ENCODE data around the gene PICALM.

PICALM gene

DNA sequence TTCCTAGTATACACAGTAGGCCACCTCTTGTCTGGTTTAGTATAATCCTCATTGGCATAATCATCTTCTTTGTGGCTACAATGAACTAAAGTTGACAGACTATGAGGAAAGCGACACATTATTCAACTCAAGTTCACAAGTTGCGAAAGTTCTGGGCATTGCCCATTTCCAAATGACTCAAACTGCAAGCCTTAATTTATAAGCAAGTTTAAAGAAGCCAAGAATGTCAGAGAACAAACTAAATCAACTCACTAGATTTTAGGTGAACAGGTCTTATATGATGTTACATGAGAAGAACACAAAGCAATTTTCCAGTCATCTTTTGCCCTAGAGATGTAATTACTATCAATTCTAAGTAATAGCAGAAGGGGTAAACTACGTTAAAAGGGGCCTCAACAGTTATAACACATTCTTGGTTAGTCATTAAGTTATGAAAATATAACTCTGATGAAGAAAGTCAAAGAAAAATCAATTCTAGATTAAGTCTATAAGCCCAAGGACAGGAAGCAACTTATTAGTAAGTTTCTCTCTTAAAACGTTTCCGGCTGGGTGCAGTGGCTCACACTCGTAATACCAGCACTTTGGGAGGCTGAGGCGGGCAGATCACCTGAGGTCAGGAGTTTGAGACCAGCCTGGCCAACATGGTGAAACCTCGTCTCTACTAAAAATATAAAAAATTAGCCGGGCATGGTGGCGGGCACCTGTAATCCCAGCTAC, 21.5 kb downstream of the PICALM start:
- DNase-seq (ENCODE audit: low read depth in 1 of 2, low spot score in 1 of 2): no peak

DNA sequence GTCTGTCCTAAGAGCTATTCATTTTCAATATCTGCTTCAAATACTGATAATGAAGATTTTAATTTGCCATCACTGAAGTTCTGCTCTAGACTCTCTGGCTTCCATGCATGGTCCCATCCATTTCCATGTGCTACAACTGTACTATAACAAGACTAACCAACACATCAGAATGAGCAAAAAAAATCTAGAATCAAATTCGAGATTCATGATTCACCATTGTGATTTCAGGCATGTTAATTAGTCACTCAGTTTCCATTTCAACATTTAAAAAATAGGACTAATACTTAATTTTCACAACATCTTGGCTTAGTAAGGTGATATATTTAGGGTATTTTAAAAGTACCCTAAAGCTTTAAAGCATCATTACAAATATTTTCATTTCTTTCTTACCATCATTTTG, 22.8 kb downstream of the PICALM start:
- DNase-seq (ENCODE audit: low read depth in 1 of 2, low spot score in 1 of 2): no peak

- no peak for DNase-seq (ENCODE audit: low read depth in 1 of 2, low spot score in 1 of 2)
Measured at GRCh38 chr11:86043765-86044503, 24.9 kb downstream of the PICALM start.

DNA sequence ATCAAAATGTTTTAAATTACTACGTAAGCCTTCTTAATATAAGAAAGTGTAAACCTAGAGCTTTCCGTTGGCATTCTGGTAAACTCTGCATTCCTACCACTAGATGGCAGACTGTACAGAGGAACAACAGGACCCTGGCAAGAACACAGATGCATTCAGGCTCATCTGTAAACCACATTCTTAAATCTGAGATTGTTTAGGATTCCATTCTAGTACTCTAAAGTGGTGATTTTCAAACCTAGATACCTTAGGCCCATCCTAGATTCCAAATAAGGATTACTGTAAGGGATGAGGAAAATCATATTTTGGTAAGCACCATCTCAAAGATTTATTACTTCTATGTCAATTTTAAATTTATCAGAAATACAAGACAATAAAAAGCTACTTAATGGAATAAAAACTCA, 26.9 kb downstream of the PICALM start:
- DNase-seq (ENCODE audit: low read depth in 1 of 2, low spot score in 1 of 2): peak in 1 of 2 donors; percentile 15

DNA sequence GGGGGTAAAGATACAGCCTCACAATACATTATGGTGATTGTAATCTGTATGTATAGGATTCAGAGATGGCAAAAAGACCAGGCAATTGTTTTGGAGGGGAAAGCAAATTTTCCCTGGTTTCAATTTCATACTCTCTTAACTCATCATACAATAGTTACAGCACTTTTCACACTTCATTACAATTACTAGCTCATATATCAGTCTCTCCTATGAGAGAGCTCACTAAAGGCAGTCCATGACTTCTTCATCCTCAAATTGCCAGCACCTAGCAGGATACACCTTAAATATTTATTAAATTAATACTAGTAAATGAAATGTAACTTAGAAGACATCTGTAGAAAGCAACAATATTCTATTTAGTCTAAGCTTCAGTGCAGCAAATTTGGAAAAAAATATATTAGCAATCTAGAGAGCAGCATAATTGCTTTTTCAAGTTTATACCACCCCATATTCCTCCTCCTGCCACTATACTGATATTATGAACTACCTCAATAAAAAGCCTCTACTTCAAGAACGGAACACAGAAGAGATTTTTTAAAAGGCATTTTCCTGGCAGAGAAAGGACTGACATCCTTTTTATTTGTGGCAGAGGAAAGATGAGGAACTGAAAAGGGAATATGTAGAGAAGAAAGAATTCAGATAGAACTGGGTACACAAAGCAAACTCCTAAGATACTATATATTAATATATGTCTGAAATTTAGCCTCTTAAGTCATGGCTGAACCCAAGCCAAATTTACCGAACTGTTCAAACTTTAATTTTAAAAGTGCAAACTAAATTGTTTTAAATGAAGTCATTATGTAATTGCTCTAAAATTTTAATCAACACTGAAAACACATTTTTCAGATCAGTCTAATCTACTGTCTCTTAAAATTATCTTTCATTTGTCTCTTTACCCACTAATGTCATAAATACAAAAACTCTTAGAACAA, 27.7 kb downstream of the PICALM start:
- DNase-seq (ENCODE audit: low read depth in 1 of 2, low spot score in 1 of 2): no peak

- no peak for DNase-seq (ENCODE audit: low read depth in 1 of 2, low spot score in 1 of 2)
Measured at GRCh38 chr11:86039094-86039493, 29.8 kb downstream of the PICALM start.

DNA sequence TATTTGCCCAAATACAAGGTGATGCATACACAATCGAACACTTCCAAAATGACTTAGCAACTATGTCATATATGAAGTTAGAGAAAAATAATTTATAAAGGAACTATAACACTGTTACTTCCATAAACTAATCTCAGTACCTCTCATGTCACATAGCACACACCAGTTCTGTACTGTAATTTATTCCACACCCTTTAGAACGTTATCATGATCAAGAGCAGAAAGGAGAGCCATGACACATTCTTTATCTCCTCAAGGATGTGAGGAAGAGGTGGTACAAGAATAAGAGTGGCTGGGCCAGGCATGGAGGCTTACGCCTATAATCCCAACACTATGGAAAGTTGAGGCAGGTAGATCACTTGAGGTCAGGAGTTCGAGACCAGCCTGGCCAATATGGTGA, 31.1 kb downstream of the PICALM start:
- DNase-seq (ENCODE audit: low read depth in 1 of 2, low spot score in 1 of 2): no peak

DNA sequence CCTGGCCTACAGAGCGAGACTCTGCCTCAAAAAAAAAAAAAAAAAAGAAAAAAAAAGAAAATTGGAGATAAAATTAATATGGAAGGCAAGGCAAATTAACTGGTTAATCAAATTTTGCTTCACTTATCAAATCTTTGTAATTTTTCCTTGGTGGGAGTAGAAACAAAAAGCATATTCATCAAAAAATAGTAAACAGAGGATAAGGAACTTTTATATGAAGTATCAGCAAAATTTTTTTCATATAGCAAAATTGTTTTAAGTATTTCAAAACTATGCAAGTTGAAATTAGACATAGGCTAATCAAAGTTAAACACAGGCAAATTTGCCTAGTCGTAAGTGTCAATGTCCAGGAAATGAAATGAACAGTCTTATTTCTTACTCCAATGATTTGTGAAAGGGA, 33.0 kb downstream of the PICALM start:
- DNase-seq (ENCODE audit: low read depth in 1 of 2, low spot score in 1 of 2): no peak

- no peak for DNase-seq (ENCODE audit: low read depth in 1 of 2, low spot score in 1 of 2)
Measured at GRCh38 chr11:86035164-86035563, 33.7 kb downstream of the PICALM start.

DNA sequence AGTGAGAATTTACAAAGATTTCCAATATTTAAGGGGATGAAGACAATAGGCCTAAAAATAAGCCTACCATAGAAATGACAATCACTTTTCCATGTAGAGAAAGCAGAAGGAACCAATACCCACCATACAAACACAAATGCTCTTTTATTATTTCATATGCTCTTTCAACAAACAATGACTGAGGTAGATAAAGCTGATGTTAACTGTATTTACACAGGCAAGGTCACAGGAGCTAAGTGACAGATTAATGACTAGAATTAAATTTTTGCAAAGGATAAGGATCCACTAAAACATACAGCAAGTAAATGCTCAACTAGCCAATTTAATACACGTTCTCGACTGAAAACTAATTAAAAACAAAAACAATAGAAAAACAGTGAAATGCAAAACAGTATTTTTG, 34.2 kb downstream of the PICALM start:
- DNase-seq (ENCODE audit: low read depth in 1 of 2, low spot score in 1 of 2): no peak

DNA sequence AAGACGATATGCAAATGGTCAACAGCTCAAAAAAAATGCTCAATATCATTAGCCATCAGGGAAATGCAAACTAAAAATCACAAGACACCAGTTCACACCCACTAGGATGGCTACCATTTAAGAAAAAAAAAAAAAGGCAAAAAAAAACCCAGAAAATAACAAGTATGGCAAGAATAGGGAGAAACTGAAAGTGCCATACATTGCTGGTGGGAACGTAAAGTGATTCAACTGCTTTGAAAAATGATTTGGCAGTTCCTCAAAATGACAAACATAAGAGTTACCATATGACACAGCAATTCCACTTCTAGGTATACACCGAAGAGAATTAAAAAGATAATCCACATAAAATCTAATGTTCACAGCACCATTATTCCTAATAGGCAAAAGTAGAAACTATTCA, 47.5 kb downstream of the PICALM start:
- no peak for DNase-seq (ENCODE audit: low read depth in 1 of 2, low spot score in 1 of 2)

- no peak for DNase-seq (ENCODE audit: low read depth in 1 of 2, low spot score in 1 of 2)
Measured at GRCh38 chr11:86018249-86018648, 50.6 kb downstream of the PICALM start.

DNA sequence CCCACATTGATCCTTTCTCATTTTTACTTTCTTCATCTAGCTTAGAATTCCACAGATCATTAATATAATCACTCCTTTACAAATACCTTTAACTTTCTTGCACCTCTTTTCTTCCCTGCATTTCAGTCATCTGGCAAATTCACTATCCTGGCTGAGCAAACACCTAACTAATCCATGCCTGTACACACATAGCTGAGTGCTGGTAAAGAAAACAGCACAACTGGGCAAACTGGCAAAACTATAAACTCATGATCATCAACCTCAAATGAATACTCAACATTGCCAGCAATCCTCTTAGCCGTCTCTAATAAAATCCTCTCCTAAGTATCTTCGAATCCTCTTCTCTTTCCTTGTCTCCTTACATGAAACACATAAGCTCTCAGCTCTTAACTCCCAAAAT, 52.4 kb downstream of the PICALM start:
- no peak for DNase-seq (ENCODE audit: low read depth in 1 of 2, low spot score in 1 of 2)

DNA sequence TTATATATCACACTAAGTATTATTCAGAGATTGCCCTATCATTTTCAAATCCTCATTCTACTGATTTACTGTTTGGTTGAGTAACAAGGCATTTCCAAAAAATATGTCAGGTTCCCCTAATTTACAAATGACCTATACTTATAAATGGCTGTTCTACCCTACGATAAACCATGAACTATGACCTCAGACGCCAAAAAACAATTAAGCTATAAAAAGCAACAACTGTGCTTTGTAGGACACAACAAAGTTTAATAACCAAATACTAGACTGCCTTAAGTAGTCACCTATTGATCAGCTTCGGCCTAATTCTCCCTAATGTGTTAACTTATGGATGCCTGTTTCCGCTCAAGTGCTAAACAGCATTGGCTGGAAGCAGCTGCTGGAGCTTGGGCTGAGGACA, 53.2 kb downstream of the PICALM start:
- no peak for DNase-seq (ENCODE audit: low read depth in 1 of 2, low spot score in 1 of 2)

- DNase-seq (ENCODE audit: low read depth in 1 of 2, low spot score in 1 of 2): no peak
Measured at GRCh38 chr11:86014221-86014620, 54.7 kb downstream of the PICALM start.

DNA sequence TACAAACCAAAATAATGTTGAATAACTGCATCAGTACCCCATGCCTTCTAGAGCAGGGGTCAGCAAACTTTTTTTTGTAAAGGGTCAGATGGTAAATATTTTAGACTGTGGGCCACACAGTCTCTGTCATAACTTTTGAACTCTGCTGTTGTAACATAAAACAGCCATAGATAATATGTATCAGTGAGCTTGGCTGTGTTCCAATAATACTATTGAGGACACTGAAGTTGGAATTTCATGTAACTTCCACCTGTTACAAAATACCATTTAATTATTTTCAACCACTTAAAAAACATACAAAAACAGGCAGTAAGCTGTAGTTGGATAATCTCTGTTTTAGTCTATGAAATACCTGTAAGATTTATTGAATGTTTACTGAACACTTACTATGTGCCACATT, 55.2 kb downstream of the PICALM start:
- no peak for DNase-seq (ENCODE audit: low read depth in 1 of 2, low spot score in 1 of 2)

DNA sequence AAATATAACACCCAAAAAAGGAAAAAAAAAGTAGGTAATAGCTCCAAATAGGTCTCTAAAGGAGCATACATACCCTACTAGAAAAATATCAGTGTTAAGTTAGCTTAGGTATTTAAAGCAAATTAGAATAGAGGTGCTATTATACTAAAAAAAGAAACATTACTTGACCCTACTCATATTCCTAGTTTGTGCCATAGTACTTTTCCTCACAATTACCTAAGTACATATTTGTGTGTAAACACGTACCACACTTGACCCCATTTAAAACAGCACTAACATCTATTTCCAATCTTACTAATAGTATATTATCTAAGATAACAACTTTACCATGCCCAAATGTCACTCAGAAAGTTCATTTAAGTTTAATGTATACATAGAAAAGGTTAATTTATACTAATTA, 57.7 kb downstream of the PICALM start:
- no peak for DNase-seq (ENCODE audit: low read depth in 1 of 2, low spot score in 1 of 2)

GRCh38 chr11:86003654-86004053, 65.2 kb downstream of the PICALM start:
- DNase-seq (ENCODE audit: low read depth in 1 of 2, low spot score in 1 of 2): no peak

- DNase-seq (ENCODE audit: low read depth in 1 of 2, low spot score in 1 of 2): no peak
Measured at GRCh38 chr11:86002431-86002830, 66.5 kb downstream of the PICALM start.

- no peak for DNase-seq (ENCODE audit: low read depth in 1 of 2, low spot score in 1 of 2)
Measured at GRCh38 chr11:85991508-85991907, 77.4 kb downstream of the PICALM start.

- DNase-seq (ENCODE audit: low read depth in 1 of 2, low spot score in 1 of 2): no peak
Measured at GRCh38 chr11:85989746-85990145, 79.1 kb downstream of the PICALM start.

GRCh38 chr11:85988780-85989179, 80.1 kb downstream of the PICALM start:
- no peak for DNase-seq (ENCODE audit: low read depth in 1 of 2, low spot score in 1 of 2)

Data from stimulated activated CD4-positive, alpha-beta T cell treated with anti-CD3 and anti-CD28 coated beads, Interleukin-15, amount 100 ng/mL, for 1 hour (primary cell).